Measurements from ENCODE around the gene MKI67. TPM values are rescaled to one million over a fixed set of nuclear protein-coding genes. Genes with fewer than 3 reads are reported as not detected.

Gene MKI67
- total and polyA plus RNA-seq, 10 of the 15 experiments (the other 5 are each of a cell fraction or from before 2014, with no cell fraction given), result 22.3 to 183 (median 82.9) TPM

GRCh38 chr10:128125944-128126764 lies at the start of gene MKI67 (continued):
- no peak for TF ChIP-seq RCOR1 (conservative IDR thresholded peaks at IDR 0.05; ENCODE audit: low read depth, low read length)
- TF ChIP-seq HSF1 (IDR thresholded peaks at IDR 0.05; ENCODE audit: low read depth, low read length), result no peak
- peak; percentile 59; the same call in 1 of the 2 replicates for TF ChIP-seq POLR2AphosphoS5 (IDR thresholded peaks at IDR 0.05; ENCODE audit: low read length)
- 0 out of 4 replicates have a peak, but pooled peaks of 1 of the 2 experiments have one; percentile 5 for TF ChIP-seq BHLHE40 (IDR thresholded peaks at IDR 0.05; ENCODE audit: borderline replicate concordance in 1 of 2, low read depth in 2 of 2, low read length in 1 of 2)
- no peak for TF ChIP-seq REST (IDR thresholded peaks at IDR 0.05; ENCODE audit: low read depth, low read length)
- no peak for TF ChIP-seq NBN (IDR thresholded peaks at IDR 0.05)
- no peak for TF ChIP-seq NR2C2 (IDR thresholded peaks at IDR 0.05; ENCODE audit: borderline replicate concordance, control insufficient read depth, insufficient read length, low read depth)
- peak; percentile 79 for TF ChIP-seq CHD2 (IDR thresholded peaks at IDR 0.05; ENCODE audit: borderline replicate concordance, low read depth, low read length)
- TF ChIP-seq SPI1 (IDR thresholded peaks at IDR 0.05; ENCODE audit: borderline replicate concordance, insufficient read depth, low read depth, low read length), result peak; percentile 63; the same call in 1 of the 2 replicates
- TF ChIP-seq, protein P1, sequence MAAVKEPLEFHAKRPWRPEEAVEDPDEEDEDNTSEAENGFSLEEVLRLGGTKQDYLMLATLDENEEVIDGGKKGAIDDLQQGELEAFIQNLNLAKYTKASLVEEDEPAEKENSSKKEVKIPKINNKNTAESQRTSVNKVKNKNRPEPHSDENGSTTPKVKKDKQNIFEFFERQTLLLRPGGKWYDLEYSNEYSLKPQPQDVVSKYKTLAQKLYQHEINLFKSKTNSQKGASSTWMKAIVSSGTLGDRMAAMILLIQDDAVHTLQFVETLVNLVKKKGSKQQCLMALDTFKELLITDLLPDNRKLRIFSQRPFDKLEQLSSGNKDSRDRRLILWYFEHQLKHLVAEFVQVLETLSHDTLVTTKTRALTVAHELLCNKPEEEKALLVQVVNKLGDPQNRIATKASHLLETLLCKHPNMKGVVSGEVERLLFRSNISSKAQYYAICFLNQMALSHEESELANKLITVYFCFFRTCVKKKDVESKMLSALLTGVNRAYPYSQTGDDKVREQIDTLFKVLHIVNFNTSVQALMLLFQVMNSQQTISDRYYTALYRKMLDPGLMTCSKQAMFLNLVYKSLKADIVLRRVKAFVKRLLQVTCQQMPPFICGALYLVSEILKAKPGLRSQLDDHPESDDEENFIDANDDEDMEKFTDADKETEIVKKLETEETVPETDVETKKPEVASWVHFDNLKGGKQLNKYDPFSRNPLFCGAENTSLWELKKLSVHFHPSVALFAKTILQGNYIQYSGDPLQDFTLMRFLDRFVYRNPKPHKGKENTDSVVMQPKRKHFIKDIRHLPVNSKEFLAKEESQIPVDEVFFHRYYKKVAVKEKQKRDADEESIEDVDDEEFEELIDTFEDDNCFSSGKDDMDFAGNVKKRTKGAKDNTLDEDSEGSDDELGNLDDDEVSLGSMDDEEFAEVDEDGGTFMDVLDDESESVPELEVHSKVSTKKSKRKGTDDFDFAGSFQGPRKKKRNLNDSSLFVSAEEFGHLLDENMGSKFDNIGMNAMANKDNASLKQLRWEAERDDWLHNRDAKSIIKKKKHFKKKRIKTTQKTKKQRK (IDR thresholded peaks at IDR 0.05; ENCODE audit: low read depth, low read length), result no peak
- TF ChIP-seq SP1 (IDR thresholded peaks at IDR 0.05; ENCODE audit: low read depth, low read length), result peak; percentile 90
- TF ChIP-seq MAX (IDR thresholded peaks at IDR 0.05; ENCODE audit: low read depth, low read length), result no peak
- TF ChIP-seq, protein P2, sequence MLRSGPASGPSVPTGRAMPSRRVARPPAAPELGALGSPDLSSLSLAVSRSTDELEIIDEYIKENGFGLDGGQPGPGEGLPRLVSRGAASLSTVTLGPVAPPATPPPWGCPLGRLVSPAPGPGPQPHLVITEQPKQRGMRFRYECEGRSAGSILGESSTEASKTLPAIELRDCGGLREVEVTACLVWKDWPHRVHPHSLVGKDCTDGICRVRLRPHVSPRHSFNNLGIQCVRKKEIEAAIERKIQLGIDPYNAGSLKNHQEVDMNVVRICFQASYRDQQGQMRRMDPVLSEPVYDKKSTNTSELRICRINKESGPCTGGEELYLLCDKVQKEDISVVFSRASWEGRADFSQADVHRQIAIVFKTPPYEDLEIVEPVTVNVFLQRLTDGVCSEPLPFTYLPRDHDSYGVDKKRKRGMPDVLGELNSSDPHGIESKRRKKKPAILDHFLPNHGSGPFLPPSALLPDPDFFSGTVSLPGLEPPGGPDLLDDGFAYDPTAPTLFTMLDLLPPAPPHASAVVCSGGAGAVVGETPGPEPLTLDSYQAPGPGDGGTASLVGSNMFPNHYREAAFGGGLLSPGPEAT (IDR thresholded peaks at IDR 0.05; ENCODE audit: low read depth), result peak; percentile 79; the same call in 1 of the 2 replicates
